HCEC 1CT (cell line): ENCODE results near the gene ASXL3.

Source experiments
- DNase-seq: peaks from one replicate; pipeline ENCODE4 v3.0.0-alpha.2; 2017

The ASXL3 gene

DNA sequence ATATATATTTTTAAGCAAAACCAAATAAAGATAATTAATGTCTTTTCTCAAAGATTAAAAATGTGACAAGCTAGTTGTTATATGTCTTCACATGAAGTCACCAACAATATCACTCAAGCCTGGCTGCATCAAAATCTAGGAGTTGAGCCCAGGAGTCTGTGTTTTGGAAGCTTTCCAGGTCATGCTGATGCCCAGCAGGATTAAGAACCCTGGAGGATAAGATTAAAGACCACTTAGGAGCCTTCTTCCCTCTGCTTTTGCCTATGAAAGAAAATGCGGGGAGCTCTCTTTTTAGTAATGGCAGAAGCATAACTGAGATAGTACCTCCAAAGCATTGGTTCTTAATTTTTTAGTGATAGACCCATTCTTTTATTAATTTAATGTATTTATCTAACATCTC lies 157.4 kb downstream of the ASXL3 start:
- DNase-seq = no peak

DNA sequence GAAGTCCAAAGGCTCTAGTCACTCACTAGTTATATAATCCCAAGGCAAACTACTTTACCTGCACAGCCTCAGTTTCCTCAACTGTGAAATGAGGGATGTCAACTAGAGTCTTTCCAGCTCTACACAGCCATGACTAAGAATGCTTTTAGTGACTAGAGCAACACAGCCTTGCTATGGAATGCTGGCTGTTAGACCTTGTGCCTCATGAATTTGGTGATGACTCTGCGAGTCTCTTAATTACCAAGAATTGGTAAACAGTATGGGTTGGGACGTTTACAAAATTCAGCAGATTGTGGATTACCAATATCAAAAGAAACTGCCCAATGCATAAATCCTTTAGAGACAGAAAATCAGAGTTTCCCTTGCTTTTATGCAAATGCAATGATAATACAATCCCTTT lies 163.7 kb downstream of the ASXL3 start:
- no peak for DNase-seq

DNA sequence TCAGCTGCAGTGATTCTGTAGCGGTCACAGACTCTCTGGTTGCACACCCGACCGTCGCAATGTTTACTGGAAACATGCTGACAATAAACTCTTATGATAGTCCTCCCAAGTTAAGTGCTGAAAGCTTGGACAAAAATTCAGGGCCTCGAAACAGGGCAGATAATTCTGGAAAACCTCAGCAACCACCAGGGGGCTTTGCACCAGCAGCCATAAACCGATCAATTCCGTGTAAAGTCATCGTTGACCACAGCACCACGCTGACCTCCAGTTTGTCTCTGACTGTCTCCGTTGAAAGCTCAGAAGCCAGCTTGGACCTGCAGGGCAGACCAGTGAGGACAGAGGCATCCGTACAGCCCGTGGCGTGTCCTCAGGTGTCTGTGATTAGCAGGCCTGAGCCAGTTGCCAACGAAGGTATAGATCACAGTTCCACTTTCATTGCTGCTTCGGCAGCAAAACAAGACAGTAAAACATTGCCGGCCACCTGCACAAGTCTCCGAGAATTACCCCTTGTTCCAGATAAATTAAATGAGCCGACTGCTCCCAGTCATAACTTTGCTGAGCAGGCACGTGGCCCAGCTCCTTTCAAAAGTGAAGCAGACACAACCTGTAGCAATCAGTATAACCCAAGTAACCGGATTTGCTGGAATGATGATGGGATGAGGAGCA lies 166.1 kb downstream of the ASXL3 start:
- DNase-seq = no peak

DNA sequence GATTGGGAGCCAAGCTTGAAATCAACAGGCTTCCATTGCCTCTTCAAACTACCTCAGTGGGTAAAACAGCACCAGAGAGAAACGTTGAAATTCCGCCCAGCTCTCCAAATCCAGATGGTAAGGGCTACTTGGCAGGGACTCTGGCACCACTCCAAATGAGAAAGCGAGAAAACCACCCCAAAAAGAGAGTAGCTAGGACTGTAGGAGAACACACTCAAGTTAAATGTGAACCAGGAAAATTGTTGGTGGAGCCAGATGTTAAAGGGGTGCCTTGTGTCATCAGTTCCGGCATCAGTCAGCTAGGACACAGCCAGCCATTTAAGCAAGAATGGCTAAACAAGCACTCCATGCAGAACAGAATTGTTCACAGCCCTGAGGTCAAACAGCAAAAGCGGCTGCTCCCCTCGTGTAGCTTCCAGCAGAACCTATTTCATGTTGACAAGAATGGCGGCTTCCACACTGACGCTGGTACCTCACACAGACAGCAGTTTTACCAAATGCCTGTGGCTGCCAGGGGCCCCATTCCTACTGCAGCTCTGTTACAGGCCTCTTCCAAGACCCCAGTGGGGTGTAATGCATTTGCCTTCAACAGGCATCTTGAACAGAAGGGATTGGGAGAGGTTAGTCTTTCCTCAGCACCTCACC lies 167.3 kb downstream of the ASXL3 start:
- no peak for DNase-seq

DNA sequence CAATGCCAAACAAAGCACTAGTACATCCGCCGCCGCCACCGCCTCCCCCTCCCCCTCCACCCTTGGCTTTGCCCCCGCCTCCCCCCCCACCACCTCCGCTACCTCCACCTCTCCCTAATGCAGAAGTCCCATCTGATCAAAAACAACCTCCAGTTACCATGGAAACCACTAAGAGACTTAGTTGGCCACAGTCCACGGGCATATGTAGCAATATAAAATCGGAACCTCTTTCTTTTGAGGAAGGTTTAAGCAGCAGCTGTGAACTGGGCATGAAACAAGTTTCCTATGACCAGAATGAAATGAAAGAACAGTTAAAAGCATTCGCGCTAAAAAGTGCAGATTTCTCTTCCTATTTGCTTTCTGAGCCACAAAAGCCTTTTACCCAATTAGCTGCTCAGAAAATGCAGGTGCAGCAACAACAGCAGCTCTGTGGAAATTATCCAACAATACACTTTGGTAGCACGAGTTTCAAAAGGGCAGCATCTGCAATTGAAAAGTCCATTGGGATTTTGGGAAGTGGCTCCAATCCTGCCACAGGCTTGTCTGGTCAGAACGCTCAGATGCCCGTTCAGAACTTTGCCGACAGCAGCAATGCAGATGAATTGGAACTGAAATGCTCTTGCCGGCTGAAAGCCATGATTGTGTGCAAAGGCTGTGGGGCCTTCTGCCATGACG lies 168.0 kb downstream of the ASXL3 start:
- no peak for DNase-seq

DNA sequence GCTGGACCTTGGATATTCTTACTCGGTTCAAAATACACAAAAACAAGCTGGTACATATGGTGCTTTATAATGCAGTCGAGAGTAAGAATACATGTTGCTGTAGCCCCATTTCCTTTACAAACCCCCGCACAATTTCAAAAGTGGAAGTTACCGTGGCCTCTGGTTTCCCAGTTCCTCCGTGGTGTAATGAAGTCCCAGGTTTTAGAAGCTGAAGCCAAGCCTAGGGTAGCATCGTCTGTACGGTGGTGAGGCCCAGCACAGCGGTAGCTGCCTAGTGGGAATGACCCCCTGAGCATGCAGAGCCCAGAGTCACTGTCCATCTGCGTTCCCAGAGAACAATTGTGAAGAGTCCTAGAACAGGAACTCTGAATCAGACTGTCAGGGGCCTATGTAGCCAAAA lies 171.8 kb downstream of the ASXL3 start:
- no peak for DNase-seq

DNA sequence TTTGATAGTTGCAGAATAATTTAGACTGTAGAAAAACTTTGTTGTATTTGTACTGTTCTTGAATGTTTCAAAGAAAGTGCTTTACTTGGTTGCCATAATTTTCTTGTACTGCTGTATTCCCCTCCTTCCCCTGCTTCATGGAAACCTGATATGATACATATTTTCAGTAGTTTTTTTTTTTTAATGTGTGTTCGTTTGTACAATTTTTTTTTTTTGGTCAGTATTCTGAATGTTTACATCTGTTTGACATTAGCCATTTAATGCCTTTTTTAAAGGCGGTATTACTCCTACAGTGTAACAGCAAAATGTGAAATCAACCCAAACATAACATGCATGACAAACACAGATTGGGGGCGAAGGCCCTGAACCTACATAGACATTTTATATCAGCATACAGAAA lies 172.3 kb downstream of the ASXL3 start:
- no peak for DNase-seq

DNA sequence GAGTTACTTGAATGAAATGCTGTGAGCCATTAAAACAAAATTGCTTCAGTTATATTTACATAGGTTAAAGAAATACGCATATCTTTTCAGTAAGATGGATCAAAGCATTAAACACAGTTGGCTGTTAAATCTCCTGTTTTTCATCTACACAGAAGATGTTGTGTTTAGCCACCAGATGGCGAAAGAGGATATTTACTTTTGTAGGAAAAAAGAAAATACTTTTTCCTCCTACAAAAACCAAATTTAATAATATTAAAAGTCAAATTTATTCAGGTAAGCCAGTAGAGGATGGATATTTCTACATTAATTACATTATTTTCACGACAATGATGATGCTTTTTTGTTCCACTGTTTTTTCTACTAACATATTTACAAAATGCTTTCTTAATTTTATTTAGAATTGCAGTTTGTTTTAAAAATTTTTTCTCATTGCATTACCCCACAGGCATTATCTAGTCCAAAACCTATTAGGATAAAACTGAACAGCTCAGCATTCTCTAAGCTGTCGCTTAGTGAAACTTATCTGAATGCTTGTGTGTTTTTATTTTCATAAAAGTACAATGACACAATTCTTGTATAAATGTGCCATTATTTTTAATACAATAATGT lies 173.7 kb downstream of the ASXL3 start:
- DNase-seq = no peak

DNA sequence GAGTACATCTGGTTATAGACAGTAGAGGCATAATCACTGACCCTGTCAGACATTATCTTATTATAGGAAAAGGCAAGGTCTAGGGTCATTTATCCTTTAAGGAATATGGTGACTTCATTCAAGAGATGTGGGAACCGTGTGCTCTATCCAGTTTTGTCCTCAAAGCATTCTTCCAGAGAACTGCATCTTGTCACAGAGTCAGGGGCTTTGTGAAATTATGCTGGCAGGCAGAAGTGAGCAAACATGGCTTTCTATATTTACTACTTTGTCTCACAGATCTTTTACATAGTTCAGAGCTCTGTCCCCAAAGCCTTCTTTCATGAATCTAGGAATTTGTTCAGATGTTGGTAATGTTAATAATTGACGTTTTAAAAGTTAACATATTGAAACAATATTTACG lies 177.4 kb downstream of the ASXL3 start:
- DNase-seq = no peak

DNA sequence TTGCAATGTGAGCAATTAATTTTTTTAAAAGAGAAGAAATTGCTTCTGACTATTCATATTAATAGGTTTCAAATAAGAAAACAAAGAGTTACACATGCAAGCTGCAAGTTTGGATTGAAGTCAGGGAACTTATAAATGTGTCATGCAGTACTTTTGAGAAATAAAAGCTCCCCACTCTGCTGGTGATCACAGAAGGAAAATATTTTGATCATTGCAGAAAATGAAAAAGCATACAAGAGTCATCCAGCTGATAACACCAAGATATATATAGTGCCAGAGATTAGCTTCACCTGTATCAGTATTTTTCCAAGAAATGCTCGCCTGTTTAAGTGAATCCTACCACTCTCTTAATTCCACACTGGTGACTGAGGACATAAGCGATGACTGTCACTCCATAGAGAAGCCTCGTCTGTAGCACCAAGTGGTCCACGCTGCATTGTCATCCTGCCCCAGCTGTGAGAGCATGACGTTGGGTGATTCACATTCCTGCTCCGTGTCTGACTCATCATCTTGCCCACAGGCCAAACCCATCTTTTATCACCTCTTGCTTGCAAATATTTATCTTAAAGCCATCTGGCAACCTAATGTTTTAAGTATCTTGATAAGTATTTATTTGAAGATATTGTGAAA lies 178.0 kb downstream of the ASXL3 start:
- peak; percentile 40 for DNase-seq

DNA sequence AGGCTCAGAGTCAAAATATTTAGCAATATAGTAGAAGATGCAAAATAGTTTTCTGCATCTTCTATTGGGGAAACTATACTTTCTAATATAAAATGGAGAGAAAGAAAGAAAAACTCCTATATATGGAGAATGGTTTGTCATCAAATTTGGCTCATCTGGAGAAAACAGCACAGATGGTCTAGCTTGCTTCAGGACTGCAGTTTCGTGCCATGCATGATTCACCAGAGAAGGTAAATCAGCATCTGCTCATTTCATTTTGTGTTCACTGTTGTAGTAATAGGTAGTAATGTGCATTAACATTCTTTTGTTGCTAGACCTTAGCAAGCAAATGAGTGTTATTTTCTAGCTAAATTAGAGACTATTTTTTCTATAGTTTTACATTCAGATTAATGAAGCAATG lies 179.0 kb downstream of the ASXL3 start:
- no peak for DNase-seq

DNA sequence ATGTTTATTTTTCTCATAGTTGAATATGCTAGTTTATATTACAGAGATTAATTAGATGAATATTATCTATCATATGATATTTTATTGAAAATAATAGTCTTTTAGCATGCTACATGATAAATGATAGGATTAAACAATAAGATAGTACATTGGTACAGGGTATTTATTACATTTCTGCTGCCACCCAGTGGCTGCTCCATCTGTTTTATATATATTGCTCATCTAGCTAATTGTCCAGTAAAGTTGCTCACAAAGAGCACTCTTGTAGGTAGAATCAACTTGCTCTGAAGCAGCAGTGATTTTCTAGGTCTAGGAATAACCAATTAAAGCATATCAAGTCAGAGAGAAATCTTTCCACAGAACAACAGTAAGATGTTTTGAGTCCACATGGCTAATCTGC lies 183.3 kb downstream of the ASXL3 start:
- no peak for DNase-seq

DNA sequence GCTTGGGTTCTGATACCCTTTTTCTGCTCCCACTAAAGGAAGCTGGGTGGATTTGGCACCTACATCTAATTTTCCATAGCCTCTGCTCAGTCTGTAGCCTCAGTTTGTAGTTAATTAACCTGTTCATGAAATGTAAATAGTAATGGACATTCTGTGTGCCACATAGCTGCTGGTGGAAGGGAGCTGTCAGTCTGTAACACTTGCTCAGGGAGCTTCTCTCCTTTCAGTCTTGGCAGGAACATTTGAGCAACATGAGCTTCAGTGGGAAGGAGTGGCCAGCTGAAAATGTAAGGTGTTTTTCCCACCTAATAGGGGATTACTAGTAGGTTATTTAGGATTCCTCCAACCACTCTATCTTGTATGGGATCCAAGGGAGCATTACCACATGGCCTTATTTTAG lies 203.4 kb downstream of the ASXL3 start:
- DNase-seq = no peak
